Raji (cell line): ENCODE results near the gene MAP3K7.

Source experiments
- POLR2A ChIP-seq: IDR thresholded peaks from 2 replicates; pipeline ENCODE4 v1.6.1; 2011; ENCODE audit warnings: low read depth, low read length, control low read depth; ENCODE audit not compliant: insufficient read depth

The MAP3K7 gene

GRCh38 chr6:90541221-90541620 lies 45.7 kb downstream of the MAP3K7 start:
- TF ChIP-seq POLR2A = no peak

DNA sequence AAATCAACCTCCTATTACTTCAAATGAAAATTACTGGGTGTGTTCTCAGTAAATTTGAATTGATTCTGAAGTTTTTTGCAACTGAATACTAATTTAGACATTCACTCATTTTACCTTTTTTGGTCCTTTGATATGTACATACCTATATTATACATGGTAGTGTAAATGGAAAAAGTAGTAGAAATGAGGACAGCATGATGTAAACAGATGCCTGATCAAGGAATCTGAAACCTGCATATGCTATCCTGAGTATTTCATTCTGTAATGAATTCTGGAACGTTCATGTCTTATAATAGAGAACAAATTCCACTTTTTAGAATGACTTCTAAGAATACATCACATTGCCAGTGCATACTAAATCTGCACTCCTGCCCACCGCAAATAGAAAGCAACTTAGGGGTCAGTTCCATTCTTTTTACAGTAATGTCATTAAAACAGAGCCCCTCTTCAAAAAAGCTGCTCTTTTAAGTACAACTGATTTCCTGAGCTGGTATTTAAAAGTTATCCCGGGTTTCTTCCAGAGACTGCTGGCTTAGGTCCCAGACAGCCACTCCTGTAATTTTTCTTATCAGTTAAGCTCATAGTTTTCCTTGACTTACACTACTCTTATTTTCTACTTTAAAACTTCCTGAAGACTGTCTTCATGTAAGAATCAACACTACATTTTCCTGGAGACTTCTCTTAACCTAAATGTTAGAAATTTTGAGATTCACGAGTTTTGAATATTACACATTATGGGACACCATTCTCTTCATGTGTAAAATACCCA lies 48.4 kb downstream of the MAP3K7 start:
- TF ChIP-seq POLR2A = no peak

- no peak for TF ChIP-seq POLR2A
These were observed 49.1 kb downstream of the MAP3K7 start for GRCh38 chr6:90537723-90538258.

DNA sequence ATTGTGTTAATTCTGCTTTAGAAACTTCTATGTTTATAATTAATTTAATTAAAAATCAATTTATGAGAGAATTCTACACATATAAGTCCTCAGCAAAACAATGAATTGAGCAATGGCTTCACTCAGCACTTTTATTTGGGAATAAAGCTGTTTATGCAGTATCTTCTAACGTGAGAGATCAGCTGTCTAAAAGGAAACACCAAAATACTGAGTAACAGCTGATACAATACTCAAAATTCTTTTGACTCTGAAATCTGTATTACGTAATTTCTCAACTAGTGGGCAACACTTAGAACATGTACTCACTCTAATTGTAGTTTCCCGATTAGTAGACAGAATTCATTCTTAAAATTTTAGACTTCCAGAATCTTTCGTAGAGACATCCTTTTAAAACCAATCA lies 49.8 kb downstream of the MAP3K7 start:
- no peak for TF ChIP-seq POLR2A

DNA sequence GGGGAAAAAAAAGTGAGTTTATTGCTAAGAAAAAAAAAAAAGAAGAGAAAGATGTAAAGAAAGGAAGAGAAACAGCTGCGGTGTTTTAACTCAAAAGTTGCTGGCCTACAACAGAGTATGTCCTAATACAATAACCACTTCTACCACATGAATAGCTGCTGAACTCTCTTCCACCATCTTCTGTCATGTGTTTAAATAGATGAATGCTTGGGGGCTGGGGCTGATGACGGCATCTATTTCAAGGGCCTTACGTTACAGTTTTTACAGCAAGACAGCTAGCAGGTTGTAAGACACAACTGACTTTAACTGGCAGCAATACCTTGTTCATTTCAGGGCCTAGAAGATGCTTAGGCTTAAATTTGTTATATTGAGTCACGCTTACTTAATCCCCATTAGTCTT lies 50.4 kb downstream of the MAP3K7 start:
- TF ChIP-seq POLR2A = no peak

DNA sequence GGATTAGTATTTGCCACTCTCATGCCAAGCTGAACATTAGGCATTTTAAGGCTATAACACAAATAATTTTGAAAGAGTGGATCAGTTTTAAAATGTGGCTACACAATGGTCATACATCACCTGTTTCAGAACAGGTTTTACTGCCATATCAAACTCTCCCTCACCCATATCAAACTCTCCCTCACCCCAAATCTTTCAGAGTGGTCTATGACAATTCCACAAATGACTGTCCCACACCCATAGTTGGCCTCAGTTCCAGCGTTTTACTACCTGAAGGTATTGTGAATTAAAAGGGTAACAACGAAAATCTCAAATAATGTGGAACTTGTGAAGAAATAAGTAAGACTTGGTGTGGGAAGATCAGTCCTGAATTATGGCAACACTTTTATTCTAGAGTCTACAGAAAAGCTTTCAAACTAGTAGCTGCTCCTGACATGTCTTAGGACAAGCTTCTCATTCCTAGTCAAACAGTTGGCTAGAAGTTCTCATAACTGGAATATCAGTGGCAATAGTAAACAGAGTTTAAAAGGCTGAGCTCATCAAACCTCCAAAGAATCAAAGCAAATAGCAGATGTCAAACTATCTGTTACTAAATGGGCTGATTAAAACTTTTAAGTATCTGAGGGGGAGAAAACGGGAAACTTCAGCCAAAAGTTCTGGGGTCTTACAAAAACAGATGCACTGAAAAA lies 52.4 kb downstream of the MAP3K7 start:
- TF ChIP-seq POLR2A = no peak

GRCh38 chr6:90533615-90534336 lies 53.1 kb downstream of the MAP3K7 start:
- no peak for TF ChIP-seq POLR2A

DNA sequence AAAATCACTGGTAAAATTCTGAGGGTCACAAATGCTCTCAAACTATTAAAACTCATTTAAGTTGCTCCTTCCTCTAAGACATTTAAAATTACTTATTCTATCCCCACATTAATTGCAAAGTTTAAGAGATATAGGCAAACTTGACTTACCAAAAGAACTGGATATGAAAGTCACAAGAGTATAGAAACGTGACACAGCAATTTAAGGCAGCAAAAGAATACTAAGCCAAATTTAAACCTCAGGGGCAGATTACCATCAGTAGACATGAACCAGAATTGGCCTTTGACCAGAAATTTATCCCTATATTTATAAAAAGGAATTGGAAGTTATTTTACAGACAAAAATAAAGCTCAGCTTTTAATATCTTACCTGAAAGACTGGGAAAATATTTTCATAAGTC lies 56.0 kb downstream of the MAP3K7 start:
- no peak for TF ChIP-seq POLR2A

DNA sequence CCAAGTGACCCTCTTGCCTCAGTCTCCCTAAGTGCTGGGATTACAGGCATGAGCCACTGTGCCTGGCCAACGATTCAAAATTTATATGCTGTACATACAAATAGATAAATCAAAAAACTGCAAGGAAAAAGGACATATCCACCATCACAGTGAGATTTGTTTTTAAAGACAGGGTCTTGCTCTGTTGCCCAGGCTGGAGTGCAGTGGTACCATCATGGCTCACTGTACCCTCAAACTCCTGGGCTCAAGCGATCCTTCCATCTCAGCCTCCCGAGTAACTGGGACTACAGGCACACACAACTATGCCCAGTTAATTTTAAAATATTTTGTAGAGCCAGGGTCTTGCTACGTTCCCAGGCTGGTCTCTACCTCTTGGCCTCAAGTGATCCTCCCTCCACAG lies 61.5 kb downstream of the MAP3K7 start:
- no peak for TF ChIP-seq POLR2A

- TF ChIP-seq POLR2A = no peak
These were observed 63.0 kb downstream of the MAP3K7 start for GRCh38 chr6:90523779-90524310.

DNA sequence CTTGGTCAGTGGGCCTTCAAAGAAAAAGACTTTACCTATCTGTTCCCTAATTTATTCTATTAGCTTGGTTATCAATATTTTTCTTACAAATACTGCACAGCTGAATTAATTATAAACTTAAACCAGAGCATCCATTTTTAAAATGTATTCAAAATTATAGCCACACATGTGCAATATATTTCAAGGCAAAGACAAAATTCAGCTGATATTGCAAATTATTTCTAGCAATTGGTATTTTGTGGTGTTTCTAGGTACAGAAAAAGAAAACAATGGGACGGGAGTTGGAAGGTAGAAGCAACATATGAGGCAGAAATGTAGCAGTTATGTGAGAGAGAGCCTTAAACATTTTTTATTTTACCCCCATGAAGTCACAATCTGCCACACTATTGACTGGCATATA lies 64.9 kb downstream of the MAP3K7 start:
- TF ChIP-seq POLR2A = no peak

GRCh38 chr6:90516074-90516660 lies 70.7 kb downstream of the MAP3K7 start:
- no peak for TF ChIP-seq POLR2A

DNA sequence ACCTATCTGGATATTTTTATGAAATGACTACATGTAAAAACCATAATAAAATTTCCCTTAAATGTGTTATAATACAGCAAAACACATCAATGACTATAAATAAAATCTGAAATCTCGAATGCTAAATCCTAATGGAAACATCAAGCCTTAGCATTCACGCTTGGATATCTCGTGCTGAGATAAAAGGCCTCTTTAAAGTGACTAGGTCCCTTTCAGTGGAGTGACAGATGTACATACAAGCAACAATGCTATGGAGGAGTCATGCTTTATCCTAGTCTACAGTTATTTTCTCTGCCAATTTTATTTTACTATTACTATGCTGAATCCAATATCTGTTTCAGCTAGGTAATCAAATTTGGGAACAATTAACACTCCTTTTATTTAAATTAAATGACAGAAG lies 72.4 kb downstream of the MAP3K7 start:
- TF ChIP-seq POLR2A = no peak

DNA sequence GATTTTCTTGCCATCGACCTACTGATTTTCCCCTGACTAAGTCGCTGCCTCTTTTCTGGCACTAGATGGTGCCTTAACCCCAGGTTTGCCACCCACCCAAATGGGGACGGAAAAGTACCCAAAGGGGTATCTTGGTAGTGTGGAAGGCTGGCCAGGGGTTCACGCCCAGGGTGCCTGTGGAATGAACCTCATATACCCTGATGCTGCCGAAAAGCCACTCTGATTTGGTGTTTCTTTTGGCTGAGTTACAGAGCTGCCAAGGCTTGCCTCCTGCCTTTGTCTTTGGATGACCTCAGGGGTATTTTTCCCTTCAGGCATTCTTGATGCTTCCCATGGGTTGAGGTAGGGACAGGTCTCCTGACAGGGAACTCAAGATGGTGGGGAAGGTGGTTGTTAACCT lies 78.1 kb downstream of the MAP3K7 start:
- no peak for TF ChIP-seq POLR2A

- no peak for TF ChIP-seq POLR2A
These were observed 83.9 kb downstream of the MAP3K7 start for GRCh38 chr6:90502866-90503407.
